ENCODE results near the gene HDAC10.
"Not testable (repeated sequence)": the region's sequence is repeated elsewhere in the genome, so short reads cannot be mapped to it uniquely, and the experiment has no call there.

The HDAC10 gene

GRCh38 chr22:50217543-50218152, 33.4 kb downstream of the HDAC10 start:
- DNase-seq (ENCODE audit: low read depth in 2 of 2): no peak

GRCh38 chr22:50216684-50217520, 34.2 kb downstream of the HDAC10 start:
- DNase-seq (ENCODE audit: low read depth in 2 of 2): no peak

GRCh38 chr22:50216055-50216683, 34.9 kb downstream of the HDAC10 start:
- DNase-seq (ENCODE audit: low read depth in 2 of 2): no peak

- no peak for DNase-seq (ENCODE audit: low read depth in 2 of 2)
Measured at GRCh38 chr22:50215297-50216054, 35.6 kb downstream of the HDAC10 start.

GRCh38 chr22:50213263-50213662, 37.8 kb downstream of the HDAC10 start:
- no peak for DNase-seq (ENCODE audit: low read depth in 2 of 2)

GRCh38 chr22:50211147-50211546, 39.9 kb downstream of the HDAC10 start:
- DNase-seq (ENCODE audit: low read depth in 2 of 2): no peak

GRCh38 chr22:50210378-50211139, 40.5 kb downstream of the HDAC10 start:
- DNase-seq (ENCODE audit: low read depth in 2 of 2): no peak

GRCh38 chr22:50209893-50210292, 41.2 kb downstream of the HDAC10 start:
- DNase-seq (ENCODE audit: low read depth in 2 of 2): peak in 1 of 2 donors; percentile 50

GRCh38 chr22:50208939-50209892, 41.8 kb downstream of the HDAC10 start:
- no peak for DNase-seq (ENCODE audit: low read depth in 2 of 2)

GRCh38 chr22:50208430-50208938, 42.6 kb downstream of the HDAC10 start:
- DNase-seq (ENCODE audit: low read depth in 2 of 2): no peak

- no peak for DNase-seq (ENCODE audit: low read depth in 2 of 2)
Measured at GRCh38 chr22:50207383-50208140, 43.5 kb downstream of the HDAC10 start.

- DNase-seq (ENCODE audit: low read depth in 2 of 2): no peak
Measured at GRCh38 chr22:50206599-50206998, 44.5 kb downstream of the HDAC10 start.

GRCh38 chr22:50205781-50206569, 45.1 kb downstream of the HDAC10 start:
- DNase-seq (ENCODE audit: low read depth in 2 of 2): no peak

- DNase-seq (ENCODE audit: low read depth in 2 of 2): not testable (repeated sequence)
Measured at GRCh38 chr22:50204998-50205397, 46.1 kb downstream of the HDAC10 start.

- DNase-seq (ENCODE audit: low read depth in 2 of 2): no peak
Measured at GRCh38 chr22:50204571-50204970, 46.5 kb downstream of the HDAC10 start.

GRCh38 chr22:50203288-50203687, 47.8 kb downstream of the HDAC10 start:
- no peak for DNase-seq (ENCODE audit: low read depth in 2 of 2)

- no peak for DNase-seq (ENCODE audit: low read depth in 2 of 2)
Measured at GRCh38 chr22:50202130-50202666, 48.9 kb downstream of the HDAC10 start.

All from stimulated activated CD8-positive, alpha-beta memory T cell treated with anti-CD3 and anti-CD28 coated beads, Interleukin-2, amount 100 ng/mL, for 48 hours (primary cell).